ENCODE results near the gene RIN2.

DNA sequence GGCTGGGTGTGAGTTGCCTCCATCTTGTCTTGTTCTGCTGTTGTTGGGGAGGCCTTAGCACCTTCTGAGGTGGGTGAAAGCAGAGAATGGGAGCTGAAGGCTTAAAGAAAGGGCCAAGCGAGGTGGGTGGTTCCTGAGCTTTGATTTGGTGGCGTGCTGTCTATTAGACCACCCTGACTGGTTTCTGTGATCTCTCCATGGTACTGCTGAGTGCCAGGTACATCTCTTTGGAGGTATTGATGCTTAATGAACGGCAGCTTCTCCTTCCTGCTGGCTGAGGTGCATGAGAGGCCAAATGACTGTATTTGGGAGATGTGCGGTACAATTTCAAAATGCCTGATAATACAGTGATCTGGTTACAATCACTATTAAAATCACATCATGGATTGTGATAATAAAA, 15.4 kb downstream of the RIN2 start:
- TF ChIP-seq, protein P1, sequence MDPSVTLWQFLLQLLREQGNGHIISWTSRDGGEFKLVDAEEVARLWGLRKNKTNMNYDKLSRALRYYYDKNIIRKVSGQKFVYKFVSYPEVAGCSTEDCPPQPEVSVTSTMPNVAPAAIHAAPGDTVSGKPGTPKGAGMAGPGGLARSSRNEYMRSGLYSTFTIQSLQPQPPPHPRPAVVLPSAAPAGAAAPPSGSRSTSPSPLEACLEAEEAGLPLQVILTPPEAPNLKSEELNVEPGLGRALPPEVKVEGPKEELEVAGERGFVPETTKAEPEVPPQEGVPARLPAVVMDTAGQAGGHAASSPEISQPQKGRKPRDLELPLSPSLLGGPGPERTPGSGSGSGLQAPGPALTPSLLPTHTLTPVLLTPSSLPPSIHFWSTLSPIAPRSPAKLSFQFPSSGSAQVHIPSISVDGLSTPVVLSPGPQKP (IDR thresholded peaks at IDR 0.05; ENCODE audit: borderline replicate concordance, low read depth, low read length), result no peak
- TF ChIP-seq, protein P2, sequence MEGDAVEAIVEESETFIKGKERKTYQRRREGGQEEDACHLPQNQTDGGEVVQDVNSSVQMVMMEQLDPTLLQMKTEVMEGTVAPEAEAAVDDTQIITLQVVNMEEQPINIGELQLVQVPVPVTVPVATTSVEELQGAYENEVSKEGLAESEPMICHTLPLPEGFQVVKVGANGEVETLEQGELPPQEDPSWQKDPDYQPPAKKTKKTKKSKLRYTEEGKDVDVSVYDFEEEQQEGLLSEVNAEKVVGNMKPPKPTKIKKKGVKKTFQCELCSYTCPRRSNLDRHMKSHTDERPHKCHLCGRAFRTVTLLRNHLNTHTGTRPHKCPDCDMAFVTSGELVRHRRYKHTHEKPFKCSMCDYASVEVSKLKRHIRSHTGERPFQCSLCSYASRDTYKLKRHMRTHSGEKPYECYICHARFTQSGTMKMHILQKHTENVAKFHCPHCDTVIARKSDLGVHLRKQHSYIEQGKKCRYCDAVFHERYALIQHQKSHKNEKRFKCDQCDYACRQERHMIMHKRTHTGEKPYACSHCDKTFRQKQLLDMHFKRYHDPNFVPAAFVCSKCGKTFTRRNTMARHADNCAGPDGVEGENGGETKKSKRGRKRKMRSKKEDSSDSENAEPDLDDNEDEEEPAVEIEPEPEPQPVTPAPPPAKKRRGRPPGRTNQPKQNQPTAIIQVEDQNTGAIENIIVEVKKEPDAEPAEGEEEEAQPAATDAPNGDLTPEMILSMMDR (conservative IDR thresholded peaks at IDR 0.05; ENCODE audit: low read depth, low read length), result no peak
- TF ChIP-seq POLR2A (IDR thresholded peaks at IDR 0.05; ENCODE audit: low read depth, low read length) (no peak), MAFK (IDR thresholded peaks at IDR 0.05; ENCODE audit: low read depth, low read length) (no peak), FOS (IDR thresholded peaks at IDR 0.05; ENCODE audit: low read depth, low read length) (no peak), CEBPB (IDR thresholded peaks at IDR 0.05; ENCODE audit: low read depth, low read length) (no peak), NFE2L2 (IDR thresholded peaks at IDR 0.05; ENCODE audit: low read depth, low read length) (no peak)
- TF ChIP-seq, protein P3, sequence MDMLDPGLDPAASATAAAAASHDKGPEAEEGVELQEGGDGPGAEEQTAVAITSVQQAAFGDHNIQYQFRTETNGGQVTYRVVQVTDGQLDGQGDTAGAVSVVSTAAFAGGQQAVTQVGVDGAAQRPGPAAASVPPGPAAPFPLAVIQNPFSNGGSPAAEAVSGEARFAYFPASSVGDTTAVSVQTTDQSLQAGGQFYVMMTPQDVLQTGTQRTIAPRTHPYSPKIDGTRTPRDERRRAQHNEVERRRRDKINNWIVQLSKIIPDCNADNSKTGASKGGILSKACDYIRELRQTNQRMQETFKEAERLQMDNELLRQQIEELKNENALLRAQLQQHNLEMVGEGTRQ (IDR thresholded peaks at IDR 0.05; ENCODE audit: low read depth, low read length), result no peak

Data from IMR-90 (cell line).